A549 (cell line): ENCODE results near the gene HOXD1. TPM values are rescaled to one million over a fixed set of nuclear protein-coding genes. Genes with fewer than 3 reads are reported as not detected.

ENCODE experiments used
- ATAC-seq, 2 experiments: fragments of 200-7000 bp in 1 of 2; fragments of >200 bp in 1 of 2; cut with Nextera tagmentation in 1 of 2; cut with Tn5 transposase in 1 of 2; 3 replicates each; pipeline versions ENCODE4 v1.8.0 to v1.9.1; 2018 to 2020; ENCODE audit warnings: mild to moderate bottlenecking in 1 of 2, moderate library complexity in 1 of 2
- CTCF ChIA-PET: fragments of 300-600 bp; sonication (Branson Sonifier 250); formaldehyde crosslinking; extraction: SDS; loops from one replicate; lab custom pipeline; 2021; ENCODE audit warnings: antibody characterized with exemption, inconsistent platforms; lab: Yijun Ruan, JAX
- POLR2A ChIA-PET: fragments of 350-600 bp; formaldehyde crosslinking; extraction: SDS; loops from one replicate; lab custom pipeline; 2021; ENCODE audit warnings: antibody characterized with exemption, inconsistent platforms; lab: Yijun Ruan, JAX
- DNase-seq, 2 experiments: peaks; one replicate each; pipeline versions ENCODE4 v3.0.0 to v3.0.0-alpha.2; 2011 to 2016; ENCODE audit warnings: low read depth in 1 of 2, low spot score in 1 of 2
- FAIRE-seq: peaks from 2 replicates; lab custom pipeline; 2011; peaks lifted over from hg19 to GRCh38; lab: Jason Lieb, UNC
- H3K27ac ChIP-seq, 2 experiments: fragments of >200 bp; sonication (Bioruptor Twin); formaldehyde crosslinking; 3 replicates each; pipeline ENCODE4 v1.5.1; 2016 to 2017
- H3K4me1 ChIP-seq: fragments of >200 bp; sonication (Bioruptor Twin); formaldehyde crosslinking; 3 replicates; pipeline ENCODE4 v1.6.1; 2016
- H3K4me2 ChIP-seq: fragments of >200 bp; sonication (Bioruptor Twin); formaldehyde crosslinking; 3 replicates; pipeline ENCODE4 v1.6.1; 2016
- H3K4me3 ChIP-seq: fragments of >200 bp; sonication (Bioruptor Twin); formaldehyde crosslinking; 3 replicates; pipeline ENCODE4 v1.5.1; 2016
- H3K9me3 ChIP-seq: fragments of >200 bp; sonication (Bioruptor Twin); formaldehyde crosslinking; 3 replicates; pipeline ENCODE4 v1.6.1; 2016
- CEBPB ChIP-seq, 2 experiments: fragments of >200 bp in 1 of 2; sonication (Bioruptor Twin) in 1 of 2; formaldehyde crosslinking in 1 of 2; IDR thresholded peaks; 2 replicates each; pipeline ENCODE4 v1.6.1; 2012 to 2016
- ESRRA ChIP-seq: fragments of 150-350 bp; IDR thresholded peaks from 2 replicates; pipeline ENCODE4 v1.6.1; 2014; ENCODE audit warnings: mild to moderate bottlenecking, low read length, borderline replicate concordance
- FOSB ChIP-seq: fragments of 250-450 bp; sonication (Bioruptor Pico); IDR thresholded peaks from 2 replicates; pipeline ENCODE4 v1.5.0; 2020; ENCODE audit warnings: mild to moderate bottlenecking, moderate library complexity
- HOXA7 ChIP-seq: fragments of 250-450 bp; sonication (Bioruptor Pico); IDR thresholded peaks from 2 replicates; pipeline ENCODE4 v1.5.0; 2020; ENCODE audit warnings: mild to moderate bottlenecking, moderate library complexity
- HOXB5 ChIP-seq: fragments of 250-450 bp; sonication (Bioruptor Pico); IDR thresholded peaks from 2 replicates; pipeline ENCODE4 v1.5.0; 2020; ENCODE audit warnings: mild to moderate bottlenecking, moderate library complexity
- JUN ChIP-seq, 2 experiments: fragments of >200 bp; sonication (Bioruptor Twin); formaldehyde crosslinking; IDR thresholded peaks; 2 replicates in 1 of 2; 3 replicates in 1 of 2; pipeline ENCODE4 v1.6.1; 2016 to 2017
- MAFK ChIP-seq: fragments of 450-650 bp; IDR thresholded peaks from 2 replicates; pipeline ENCODE4 v1.6.1; 2014; ENCODE audit not compliant: partially characterized antibody
- PHF8 ChIP-seq: fragments of 200-600 bp; sonication (generic); IDR thresholded peaks from 2 replicates; pipeline ENCODE4 v1.6.1; 2016; ENCODE audit warnings: low read depth, mild to moderate bottlenecking, antibody characterized with exemption, moderate library complexity, borderline replicate concordance
- POLR2AphosphoS2 ChIP-seq: conservative IDR thresholded peaks from 2 replicates; pipeline ENCODE4 v1.6.1; 2012; ENCODE audit warnings: low read length, improper control_type of control experiment, inconsistent platforms
- RAD21 ChIP-seq, 2 experiments: fragments of >200 bp in 1 of 2; sonication (Bioruptor Twin) in 1 of 2; formaldehyde crosslinking in 1 of 2; IDR thresholded peaks in 1 of 2; conservative IDR thresholded peaks in 1 of 2; 2 replicates in 1 of 2; 3 replicates in 1 of 2; pipeline ENCODE4 v1.6.1; 2012 to 2018; ENCODE audit warnings: inconsistent platforms in 1 of 2
- RARB ChIP-seq: fragments of 250-450 bp; sonication (Bioruptor Pico); IDR thresholded peaks from 2 replicates; pipeline ENCODE4 v1.8.0; 2021; ENCODE audit warnings: mild to moderate bottlenecking, moderate library complexity
- RFX5 ChIP-seq: fragments of 450-650 bp; IDR thresholded peaks from 2 replicates; pipeline ENCODE4 v1.7.1; 2014; ENCODE audit warnings: antibody characterized with exemption, mild to moderate bottlenecking, moderate library complexity
- TFCP2L1 ChIP-seq: fragments of 250-450 bp; sonication (Bioruptor Pico); IDR thresholded peaks from 2 replicates; pipeline ENCODE4 v1.5.0; 2021; ENCODE audit warnings: mild to moderate bottlenecking
- ZC3H11A ChIP-seq: fragments of 450-650 bp; IDR thresholded peaks from 2 replicates; pipeline ENCODE4 v1.6.1; 2014; ENCODE audit warnings: antibody characterized with exemption, mild to moderate bottlenecking
- ZNF302 ChIP-seq: fragments of 250-450 bp; sonication (Bioruptor Pico); IDR thresholded peaks from 2 replicates; pipeline ENCODE4 v1.9.0; 2021; ENCODE audit warnings: inconsistent platforms, mild to moderate bottlenecking, moderate library complexity
- ZSCAN20 ChIP-seq: fragments of 250-450 bp; sonication (Bioruptor Pico); IDR thresholded peaks from 2 replicates; pipeline ENCODE4 v1.8.0; 2022; ENCODE audit warnings: mild to moderate bottlenecking, moderate library complexity
- WGBS: methylation state at CpG from one replicate; pipeline ENCODE4 v1.1.6; 2017; ENCODE audit errors: missing lambda C conversion rate; 5-methylcytosine and 5-hydroxymethylcytosine counted together
- polyA plus RNA-seq, 4 experiments: library from polyadenylated mRNA; depleted of rRNA in 3 of 4; stranded (reverse); fragments of >200 nt; fragmentation: RNase III in 1 of 4; extraction: RNeasy Plus Mini Kit Qiagen cat#74134 plus additional on column Dnase treatment in 1 of 4; gene quantifications; 2 replicates in 3 of 4; 3 replicates in 1 of 4; pipeline ENCODE4 v1.2.3, GENCODE V29; 2011 to 2017
- TF ChIP-seq, protein P1 (sequence below): fragments of 450-650 bp; IDR thresholded peaks from 2 replicates; pipeline ENCODE4 v1.6.1; 2014; ENCODE audit warnings: antibody characterized with exemption
- TF ChIP-seq, protein P2 (sequence below): fragments of 250-450 bp; sonication (Bioruptor Pico); IDR thresholded peaks from 2 replicates; pipeline ENCODE4 v1.5.0; 2021; ENCODE audit warnings: mild to moderate bottlenecking, moderate library complexity, borderline replicate concordance
- TF ChIP-seq, protein P3 (sequence below): fragments of >200 bp; sonication (Bioruptor Twin); formaldehyde crosslinking; IDR thresholded peaks from 2 replicates; pipeline ENCODE4 v1.6.1; 2016
- TF ChIP-seq, protein P4 (sequence below): fragments of 250-450 bp; sonication (Bioruptor Pico); IDR thresholded peaks from 2 replicates; pipeline ENCODE4 v1.5.0; 2020; ENCODE audit warnings: low read depth, mild to moderate bottlenecking, moderate library complexity

The HOXD1 gene
- polyA plus RNA-seq, 2 of the 4 experiments (the other 2 are of a cell fraction), result 0.12 TPM

DNA sequence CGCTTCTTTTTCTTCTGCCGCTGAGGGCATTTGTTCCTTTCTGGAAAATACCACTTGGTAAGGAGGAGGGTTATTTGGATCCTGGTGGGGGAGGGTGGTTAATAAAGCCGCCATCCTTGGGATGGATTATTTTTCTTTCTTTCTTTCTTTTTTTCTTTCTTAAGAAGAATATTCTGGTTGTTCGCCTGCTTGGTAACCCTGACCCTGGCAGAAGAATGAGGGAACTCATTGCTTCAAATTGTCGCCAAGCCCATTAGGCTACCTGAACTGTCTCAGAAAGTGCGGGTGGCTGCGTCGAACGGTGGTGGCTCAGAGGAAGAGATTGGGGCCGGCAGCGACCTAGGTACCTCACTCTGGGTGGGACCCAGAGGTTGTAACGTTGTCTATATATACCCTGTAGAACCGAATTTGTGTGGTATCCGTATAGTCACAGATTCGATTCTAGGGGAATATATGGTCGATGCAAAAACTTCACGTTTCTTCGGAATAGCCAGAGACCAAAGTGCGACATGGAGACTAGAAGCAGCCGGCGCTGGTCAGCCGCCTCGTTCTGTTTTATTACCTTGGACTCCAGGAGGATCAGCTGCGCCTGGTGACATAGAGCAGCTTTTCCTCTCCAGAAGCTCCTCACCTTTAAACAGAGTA is 38.4 kb upstream of the HOXD1 start:
- ATAC-seq (no peak), FAIRE-seq (no peak), DNase-seq (no peak)
- Histone ChIP-seq H3K4me1 (no peaks in the 10 kb centered on the region), H3K9me3 (no peaks in the 10 kb centered on the region), H3K4me2 (no peak overlapping the region), H3K27ac (no peak overlapping the region)
- CTCF ChIA-PET, result interaction anchor here (0.6 to 2.6 kb wide), 5 partner anchors 10 to 502 kb away, joined by 3 to 22 read pairs (median 5); no protein-coding TSS in a partner anchor
- WGBS, result 84% methylated on average over 24 of the region's 24 CpGs
- TF ChIP-seq JUN (IDR thresholded peaks at IDR 0.05) (no peak), HOXA7 (CRISPR knock-in tag) (no peak), ZSCAN20 (no peak), ZC3H11A (no peak), RFX5 (no peak), POLR2AphosphoS2 (no peak), HOXB5 (CRISPR knock-in tag) (no peak), ESRRA (no peak), RARB (CRISPR knock-in tag) (no peak), TFCP2L1 (CRISPR knock-in tag) (no peak)
- TF ChIP-seq, protein P1, sequence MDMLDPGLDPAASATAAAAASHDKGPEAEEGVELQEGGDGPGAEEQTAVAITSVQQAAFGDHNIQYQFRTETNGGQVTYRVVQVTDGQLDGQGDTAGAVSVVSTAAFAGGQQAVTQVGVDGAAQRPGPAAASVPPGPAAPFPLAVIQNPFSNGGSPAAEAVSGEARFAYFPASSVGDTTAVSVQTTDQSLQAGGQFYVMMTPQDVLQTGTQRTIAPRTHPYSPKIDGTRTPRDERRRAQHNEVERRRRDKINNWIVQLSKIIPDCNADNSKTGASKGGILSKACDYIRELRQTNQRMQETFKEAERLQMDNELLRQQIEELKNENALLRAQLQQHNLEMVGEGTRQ, result no peak
- TF ChIP-seq, protein P2, sequence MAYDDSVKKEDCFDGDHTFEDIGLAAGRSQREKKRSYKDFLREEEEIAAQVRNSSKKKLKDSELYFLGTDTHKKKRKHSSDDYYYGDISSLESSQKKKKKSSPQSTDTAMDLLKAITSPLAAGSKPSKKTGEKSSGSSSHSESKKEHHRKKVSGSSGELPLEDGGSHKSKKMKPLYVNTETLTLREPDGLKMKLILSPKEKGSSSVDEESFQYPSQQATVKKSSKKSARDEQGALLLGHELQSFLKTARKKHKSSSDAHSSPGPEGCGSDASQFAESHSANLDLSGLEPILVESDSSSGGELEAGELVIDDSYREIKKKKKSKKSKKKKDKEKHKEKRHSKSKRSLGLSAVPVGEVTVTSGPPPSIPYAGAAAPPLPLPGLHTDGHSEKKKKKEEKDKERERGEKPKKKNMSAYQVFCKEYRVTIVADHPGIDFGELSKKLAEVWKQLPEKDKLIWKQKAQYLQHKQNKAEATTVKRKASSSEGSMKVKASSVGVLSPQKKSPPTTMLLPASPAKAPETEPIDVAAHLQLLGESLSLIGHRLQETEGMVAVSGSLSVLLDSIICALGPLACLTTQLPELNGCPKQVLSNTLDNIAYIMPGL, result no peak
- TF ChIP-seq, protein P3, sequence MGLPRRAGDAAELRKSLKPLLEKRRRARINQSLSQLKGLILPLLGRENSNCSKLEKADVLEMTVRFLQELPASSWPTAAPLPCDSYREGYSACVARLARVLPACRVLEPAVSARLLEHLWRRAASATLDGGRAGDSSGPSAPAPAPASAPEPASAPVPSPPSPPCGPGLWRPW, result no peak
- TF ChIP-seq, protein P4, sequence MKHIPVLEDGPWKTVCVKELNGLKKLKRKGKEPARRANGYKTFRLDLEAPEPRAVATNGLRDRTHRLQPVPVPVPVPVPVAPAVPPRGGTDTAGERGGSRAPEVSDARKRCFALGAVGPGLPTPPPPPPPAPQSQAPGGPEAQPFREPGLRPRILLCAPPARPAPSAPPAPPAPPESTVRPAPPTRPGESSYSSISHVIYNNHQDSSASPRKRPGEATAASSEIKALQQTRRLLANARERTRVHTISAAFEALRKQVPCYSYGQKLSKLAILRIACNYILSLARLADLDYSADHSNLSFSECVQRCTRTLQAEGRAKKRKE, result no peak
- TF ChIP-seq, all 56 proteins: peak for 0
- POLR2A ChIA-PET, result no interaction called here
- no peak overlapping the region for H3K4me3 ChIP-seq

DNA sequence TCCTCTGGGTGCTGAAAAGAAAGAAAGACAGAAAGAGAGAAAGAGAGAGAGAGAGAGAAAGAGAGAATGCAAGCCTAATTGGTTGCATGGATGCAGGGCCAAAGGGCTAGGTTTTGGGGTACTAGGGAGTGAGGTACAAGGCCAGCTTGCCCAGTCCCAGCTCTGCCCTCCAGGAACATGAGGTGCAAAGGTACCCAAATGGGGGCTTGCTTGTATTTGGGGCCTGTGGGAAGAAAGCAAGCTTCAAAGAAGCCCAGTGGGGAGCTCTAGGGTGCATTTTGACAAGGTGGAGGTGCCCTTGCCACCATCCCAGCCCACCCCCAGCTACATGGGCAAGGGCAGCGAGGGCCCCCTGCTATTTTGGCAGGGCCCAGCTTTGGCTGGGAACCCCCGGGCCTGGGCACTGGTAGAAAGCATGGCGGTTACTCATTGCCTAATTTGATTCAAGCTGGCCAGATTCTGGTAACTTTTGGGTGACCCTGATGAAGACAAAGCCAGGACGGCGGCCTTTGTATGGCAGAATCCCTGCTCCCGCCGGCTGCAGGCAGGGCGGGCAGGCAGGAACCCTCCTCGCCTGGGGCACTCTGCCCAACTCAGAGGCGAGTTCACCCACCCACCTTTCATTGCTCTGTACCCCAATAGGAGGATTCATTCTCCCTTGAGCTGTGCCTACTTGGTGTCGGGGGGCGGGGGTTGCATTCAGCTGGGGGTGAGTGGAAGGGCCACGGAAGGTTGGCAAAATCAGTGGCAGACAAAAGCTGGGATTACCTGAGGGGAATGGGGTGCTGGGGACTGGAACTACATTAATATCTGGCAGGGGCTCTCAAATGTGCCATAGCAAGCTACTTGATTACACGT is 37.7 kb upstream of the HOXD1 start:
- FAIRE-seq, result no peak
- WGBS, result 85% methylated on average over 8 of the region's 14 CpGs

More for the DNA sequence above, 37.7 kb upstream of the HOXD1 start:
- Histone ChIP-seq H3K4me3 (no peak overlapping the region), H3K4me2 (no peak overlapping the region), H3K4me1 (no peaks in the 10 kb centered on the region), H3K27ac (no peak overlapping the region), H3K9me3 (no peaks in the 10 kb centered on the region)
- DNase-seq (no peak), ATAC-seq (no peak; a peak in 1 of 6 replicates)
- ChIA-PET POLR2A (no interaction called here), CTCF (interaction anchor here (1.2 to 2.6 kb wide), 4 partner anchors 11 to 502 kb away, joined by 3 to 22 read pairs (median 6); no protein-coding TSS in a partner anchor)
- no peak for TF ChIP-seq MAFK
- no peak for TF ChIP-seq CEBPB (IDR thresholded peaks at IDR 0.05)
- no peak for TF ChIP-seq ZNF302
- TF ChIP-seq HOXB5 (CRISPR knock-in tag), result no peak
- no peak for TF ChIP-seq PHF8
- TF ChIP-seq RAD21 (conservative IDR thresholded peaks at IDR 0.05 in 1 of 2, IDR thresholded peaks at IDR 0.05 in 1 of 2), result no peak
- TF ChIP-seq FOSB (CRISPR knock-in tag), result no peak
